ENCODE results near the gene TRIM67.

The TRIM67 gene

GRCh38 chr1:231264642-231265041, 102.8 kb downstream of the TRIM67 start:
- DNase-seq (ENCODE audit: low spot score): no peak
- no peak for TF ChIP-seq CTCF (IDR thresholded peaks at IDR 0.05; ENCODE audit: extremely low read depth, missing control alignments)

- TF ChIP-seq CTCF (IDR thresholded peaks at IDR 0.05; ENCODE audit: extremely low read depth, missing control alignments): no peak
- no peak for DNase-seq (ENCODE audit: low spot score)
Measured at GRCh38 chr1:231265379-231265778, 103.5 kb downstream of the TRIM67 start.

GRCh38 chr1:231266811-231267322, 105.0 kb downstream of the TRIM67 start:
- no peak for TF ChIP-seq CTCF (IDR thresholded peaks at IDR 0.05; ENCODE audit: extremely low read depth, missing control alignments)
- no peak for DNase-seq (ENCODE audit: low spot score)
